CD4-positive, alpha-beta T cell (primary cell): Measurements from ENCODE around the gene THAP2. TPM values are rescaled to one million over a fixed set of nuclear protein-coding genes. Genes with fewer than 3 reads are reported as not detected.
"Not testable (repeated sequence)": the region's sequence is repeated elsewhere in the genome, so short reads cannot be mapped to it uniquely, and the experiment has no call there.

Experiments
- ATAC-seq: fragments of 200-7000 bp; cut with Tn5 transposase; one replicate; pipeline ENCODE4 v1.10.0; 2022; ENCODE audit warnings: mild to moderate bottlenecking; ENCODE audit not compliant: poor library complexity
- CTCF ChIA-PET: fragments of 350-600 bp; sonication (Branson Sonifier 250); formaldehyde crosslinking; loops from one replicate; lab custom pipeline; 2021; ENCODE audit warnings: antibody characterized with exemption, inconsistent platforms; lab: Charles Lee
- POLR2A ChIA-PET: fragments of 350-600 bp; sonication (Branson Sonifier 250); formaldehyde crosslinking; loops from one replicate; lab custom pipeline; 2021; ENCODE audit warnings: antibody characterized with exemption, inconsistent platforms; lab: Charles Lee
- DNase-seq, 14 experiments: peaks; one replicate each; pipeline ENCODE4 v3.0.0-alpha.2; 2013 to 2020; ENCODE audit warnings: mixed read lengths in 2 of 14
- H3K27ac ChIP-seq, 2 donors: one replicate each; pipeline versions ENCODE4 v1.5.1 to v1.7.0; 2013; ENCODE audit warnings: low read length in 2 of 2, low read depth in 1 of 2, mild to moderate bottlenecking in 1 of 2
- H3K27me3 ChIP-seq, 2 experiments: 1 replicate in 1 of 2; 2 replicates in 1 of 2; pipeline versions ENCODE4 v1.6.1 to v1.7.0; 2013; ENCODE audit warnings: low read length in 2 of 2, control low read depth in 1 of 2, mild to moderate bottlenecking in 1 of 2, moderate library complexity in 1 of 2; ENCODE audit not compliant: insufficient read depth in 2 of 2, control insufficient read depth in 1 of 2
- H3K36me3 ChIP-seq: one replicate; pipeline ENCODE4 v1.6.1; 2013; ENCODE audit warnings: low read length, control low read depth; ENCODE audit not compliant: insufficient read depth
- H3K4me1 ChIP-seq: one replicate; pipeline ENCODE4 v1.6.1; 2013; ENCODE audit warnings: low read length, control low read depth; ENCODE audit not compliant: insufficient read depth
- H3K4me3 ChIP-seq: one replicate; pipeline ENCODE4 v1.5.1; 2013; ENCODE audit warnings: mild to moderate bottlenecking, low read length, moderate library complexity
- H3K9me3 ChIP-seq, 2 experiments: 1 replicate in 1 of 2; 2 replicates in 1 of 2; pipeline versions ENCODE4 v1.6.1 to v1.7.0; 2013; ENCODE audit warnings: low read length in 2 of 2, mild to moderate bottlenecking in 2 of 2, control low read depth in 1 of 2, moderate library complexity in 1 of 2; ENCODE audit not compliant: control insufficient read depth in 1 of 2, insufficient read depth in 1 of 2
- H3K27ac Mint-ChIP-seq: one replicate; pipeline ENCODE4 v1.8.0; 2020; ENCODE audit warnings: mixed read lengths
- H3K27me3 Mint-ChIP-seq: one replicate; pipeline ENCODE4 v1.8.0; 2021; ENCODE audit warnings: mixed read lengths
- H3K36me3 Mint-ChIP-seq: one replicate; pipeline ENCODE4 v1.8.0; 2021; ENCODE audit warnings: low read depth, mixed read lengths
- H3K4me1 Mint-ChIP-seq: one replicate; pipeline ENCODE4 v1.8.0; 2021; ENCODE audit warnings: low read depth, mixed read lengths
- H3K4me3 Mint-ChIP-seq: one replicate; pipeline ENCODE4 v1.8.0; 2020; ENCODE audit warnings: mild to moderate bottlenecking, mixed read lengths
- H3K9me3 Mint-ChIP-seq: one replicate; pipeline ENCODE4 v1.8.0; 2020; ENCODE audit warnings: mixed read lengths
- intact Hi-C, 2 experiments: fragments of 100-400 bp; cut with DNase I in 1 of 2; cut with micrococcal nuclease in 1 of 2; formaldehyde crosslinking; loops; one replicate each; pipeline versions ENCODE4 v1.15.1 to v1.9.0; 2023 to 2025; cut with DNase I, micrococcal nuclease
- total RNA-seq, 174 experiments: library from RNA in 2 of 174; stranded (reverse) in 2 of 174; gene quantifications; one replicate each; pipeline ENCODE4 v1.2.3 and lab custom pipeline; 2021 to 2026
- TF ChIP-seq, protein P1 (sequence below): fragments of 200-600 bp; IDR thresholded peaks from one replicate; pipeline ENCODE4 v1.8.0; 2022; ENCODE audit warnings: antibody characterized with exemption, mild to moderate bottlenecking

Gene THAP2
- total RNA-seq, 2 experiments from 2014 or later: 12.1 to 12.6 TPM

DNA sequence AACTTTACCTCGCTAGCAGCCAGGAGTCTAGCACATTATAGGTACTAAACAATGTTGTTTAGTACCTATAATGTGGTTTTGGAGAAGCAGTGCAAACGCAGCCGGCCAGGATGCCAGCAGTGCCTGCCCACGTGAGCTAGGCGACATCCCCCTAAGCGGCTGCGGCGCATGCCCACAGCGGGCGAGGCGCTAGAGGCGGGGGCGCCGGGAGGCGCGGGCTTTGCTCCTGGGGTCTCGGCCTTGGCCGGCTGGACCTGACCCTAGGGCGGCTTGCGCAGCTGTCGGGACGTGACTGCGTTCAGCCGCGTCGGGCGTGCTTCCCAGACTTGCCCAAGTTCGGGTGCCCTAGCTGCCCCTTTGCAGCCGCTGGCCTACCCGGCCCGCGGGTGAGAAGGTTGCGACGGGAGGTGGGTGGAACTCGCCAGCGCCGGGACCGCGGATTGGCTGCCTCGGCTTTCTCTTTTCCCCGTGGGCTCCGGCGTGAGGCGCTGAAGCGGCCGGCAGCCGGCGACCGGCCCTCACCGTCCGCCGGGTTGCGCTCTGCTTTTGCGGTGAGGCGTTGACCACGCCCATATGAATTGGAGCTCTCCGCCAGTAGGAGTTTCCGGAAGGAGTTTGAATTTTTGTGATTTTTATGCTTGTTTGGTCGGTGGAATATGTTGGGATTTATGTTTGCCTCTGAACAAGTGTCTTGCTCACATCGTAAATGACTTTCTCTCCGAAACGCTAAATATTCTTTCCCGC is 22.0 kb downstream of the THAP2 start, which contains the start of gene TMEM19:
Gene TMEM19 (plus strand): TSS at position 169 of the 744 bp plus-strand sequence. CDS start 599 bp downstream, outside the sequence.
- H3K4me1 ChIP-seq: peaks cover 20% of the 10 kb centered on the region
- Mint-ChIP-seq H3K4me3 (peak within 1 kb of the TSS; percentile 92), H3K27ac (peak within 1 kb of the TSS; percentile 87), H3K27me3 (no peaks in the 10 kb centered on the region), H3K36me3 (peaks cover 4% of the 10 kb centered on the region), H3K9me3 (no peaks in the 10 kb centered on the region), H3K4me1 (peaks cover 47% of the 10 kb centered on the region)
- peak within 1 kb of the TSS; percentile 77 for H3K4me3 ChIP-seq
- TF ChIP-seq, protein P1, sequence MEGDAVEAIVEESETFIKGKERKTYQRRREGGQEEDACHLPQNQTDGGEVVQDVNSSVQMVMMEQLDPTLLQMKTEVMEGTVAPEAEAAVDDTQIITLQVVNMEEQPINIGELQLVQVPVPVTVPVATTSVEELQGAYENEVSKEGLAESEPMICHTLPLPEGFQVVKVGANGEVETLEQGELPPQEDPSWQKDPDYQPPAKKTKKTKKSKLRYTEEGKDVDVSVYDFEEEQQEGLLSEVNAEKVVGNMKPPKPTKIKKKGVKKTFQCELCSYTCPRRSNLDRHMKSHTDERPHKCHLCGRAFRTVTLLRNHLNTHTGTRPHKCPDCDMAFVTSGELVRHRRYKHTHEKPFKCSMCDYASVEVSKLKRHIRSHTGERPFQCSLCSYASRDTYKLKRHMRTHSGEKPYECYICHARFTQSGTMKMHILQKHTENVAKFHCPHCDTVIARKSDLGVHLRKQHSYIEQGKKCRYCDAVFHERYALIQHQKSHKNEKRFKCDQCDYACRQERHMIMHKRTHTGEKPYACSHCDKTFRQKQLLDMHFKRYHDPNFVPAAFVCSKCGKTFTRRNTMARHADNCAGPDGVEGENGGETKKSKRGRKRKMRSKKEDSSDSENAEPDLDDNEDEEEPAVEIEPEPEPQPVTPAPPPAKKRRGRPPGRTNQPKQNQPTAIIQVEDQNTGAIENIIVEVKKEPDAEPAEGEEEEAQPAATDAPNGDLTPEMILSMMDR: no peak
- H3K36me3 ChIP-seq: no peaks in the 10 kb centered on the region
- peak within 1 kb of the TSS; percentile 69 to 78 for H3K27ac ChIP-seq
- no peaks in the 10 kb centered on the region for H3K27me3 ChIP-seq
- ChIA-PET CTCF (interaction anchor here (1.3 to 4.2 kb wide), 7 partner anchors 9 to 68 kb away, joined by 3 to 52 read pairs (median 7); partner anchors contain the start of genes RAB21, THAP2 and ZFC3H1), POLR2A (interaction anchor here (0.7 to 6.2 kb wide), 18 partner anchors 9 to 191 kb away, joined by 3 to 312 read pairs (median 5); partner anchors contain the start of genes RAB21, TBC1D15, THAP2 and ZFC3H1)
- DNase-seq (peak; percentile 64 to 91 (median 79)), ATAC-seq (peak; percentile 90)
- intact Hi-C loops: loop anchor here (1.0 to 5.0 kb wide), 4 partner anchors 23 to 153 kb away; partner anchors contain the start of genes RAB21 (in 1 of the 2), TBC1D15 (in 1 of the 2) and ZFC3H1 (in 1 of the 2)
- H3K9me3 ChIP-seq: no peaks in the 10 kb centered on the region

DNA sequence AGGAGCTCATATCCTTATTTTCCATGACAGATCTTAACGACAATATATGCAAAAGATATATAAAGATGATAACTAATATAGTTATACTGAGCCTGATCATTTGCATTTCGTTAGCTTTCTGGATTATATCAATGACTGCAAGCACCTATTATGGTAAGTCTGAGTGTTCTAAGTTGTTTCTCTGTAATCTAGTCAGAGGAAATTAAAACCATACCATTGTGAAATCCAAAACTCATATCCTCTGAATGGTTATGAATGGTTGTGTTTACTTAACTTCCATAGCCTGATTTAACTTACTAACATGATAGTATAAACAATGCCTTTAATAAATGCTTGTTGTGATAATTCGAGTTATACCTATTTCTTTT is 22.5 kb downstream of the THAP2 start:
- Mint-ChIP-seq H3K36me3 (peaks cover 5% of the 10 kb centered on the region), H3K4me1 (peaks cover 49% of the 10 kb centered on the region), H3K4me3 (peak overlapping the region; percentile 92), H3K9me3 (no peaks in the 10 kb centered on the region), H3K27me3 (no peaks in the 10 kb centered on the region), H3K27ac (peak overlapping the region; percentile 87)
- Histone ChIP-seq H3K27me3 (no peaks in the 10 kb centered on the region), H3K27ac (peak overlapping the region; percentile 69 to 78), H3K4me3 (peak overlapping the region; percentile 77), H3K4me1 (peaks cover 20% of the 10 kb centered on the region), H3K36me3 (no peaks in the 10 kb centered on the region), H3K9me3 (no peaks in the 10 kb centered on the region)
- ATAC-seq (no peak), DNase-seq (peak in 1 of 14 experiments; percentile 10)
- TF ChIP-seq, protein P1: no peak
- intact Hi-C loops: loop anchor here (1.0 to 5.0 kb wide), 4 partner anchors 23 to 152 kb away; partner anchors contain the start of genes RAB21 (in 1 of the 2), TBC1D15 (in 1 of the 2) and ZFC3H1 (in 1 of the 2)
- CTCF ChIA-PET: interaction anchor here (1.3 to 4.2 kb wide), 7 partner anchors 10 to 68 kb away, joined by 3 to 52 read pairs (median 7); partner anchors contain the start of genes RAB21, THAP2 and ZFC3H1
- POLR2A ChIA-PET: interaction anchor here (0.7 to 6.2 kb wide), 9 partner anchors 17 to 152 kb away, joined by 3 to 312 read pairs (median 5); partner anchors contain the start of genes RAB21, TBC1D15, THAP2 and ZFC3H1

DNA sequence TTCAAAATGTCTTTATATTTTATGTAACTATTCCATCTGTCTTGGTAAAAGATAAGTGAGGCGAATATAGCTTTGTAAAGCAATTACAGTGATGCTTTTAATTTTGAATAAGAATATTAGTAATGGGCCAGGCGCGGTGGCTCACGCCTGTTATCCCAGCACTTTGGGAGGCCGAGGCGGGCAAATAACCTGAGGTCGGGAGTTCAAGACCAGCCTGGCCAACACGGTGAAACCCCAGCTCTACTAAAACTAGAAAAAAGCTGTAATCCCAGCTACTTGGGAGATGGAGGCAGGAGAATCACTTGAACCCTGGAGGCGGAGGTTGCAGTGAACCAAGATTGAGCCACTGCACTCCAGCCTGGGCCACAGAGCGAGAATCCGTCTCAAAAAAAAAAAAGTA is 23.1 kb downstream of the THAP2 start:
- H3K4me3 Mint-ChIP-seq: peak overlapping the region; percentile 92
- not testable (repeated sequence) for H3K27ac ChIP-seq, H3K27me3 Mint-ChIP-seq, H3K9me3 Mint-ChIP-seq, H3K36me3 ChIP-seq, H3K27me3 ChIP-seq, H3K9me3 ChIP-seq, H3K36me3 Mint-ChIP-seq, DNase-seq, ATAC-seq
- CTCF ChIA-PET: interaction anchor here (1.3 to 4.2 kb wide), 4 partner anchors 19 to 67 kb away, joined by 3 to 52 read pairs (median 4); partner anchors contain the start of genes RAB21, THAP2 and ZFC3H1
- H3K4me1 ChIP-seq: peaks cover 20% of the 10 kb centered on the region
- POLR2A ChIA-PET: interaction anchor here (0.6 to 6.2 kb wide), 6 partner anchors 17 to 152 kb away, joined by 3 to 312 read pairs (median 21); partner anchors contain the start of genes RAB21, TBC1D15, THAP2 and ZFC3H1
- H3K27ac Mint-ChIP-seq: peak overlapping the region; percentile 87
- intact Hi-C loops: loop anchor here (2.0 to 5.0 kb wide), 3 partner anchors 60 to 152 kb away; partner anchors contain the start of genes RAB21 (in 1 of the 2) and TBC1D15 (in 1 of the 2)
- H3K4me3 ChIP-seq: peak overlapping the region; percentile 77
- H3K4me1 Mint-ChIP-seq: peaks cover 52% of the 10 kb centered on the region
